SK-N-SH (cell line): Measurements from ENCODE around the gene WIPF3.

Source experiments
- RFX5 ChIP-seq: IDR thresholded peaks from 2 replicates; pipeline ENCODE4 v1.6.1; 2012; ENCODE audit warnings: mild to moderate bottlenecking, improper control_type of control experiment, low read length
- ZBTB33 ChIP-seq: IDR thresholded peaks from 2 replicates; pipeline ENCODE4 v1.4.0; 2012; ENCODE audit warnings: low read depth, borderline replicate concordance

GRCh38 chr7:29917641-29918040, 111.3 kb downstream of the WIPF3 start:
- no peak for TF ChIP-seq ZBTB33
- TF ChIP-seq RFX5: no peak
